GM19324 (cell line): ENCODE data around the gene PPM1F.
"Not testable (repeated sequence)": the region's sequence is repeated elsewhere in the genome, so short reads cannot be mapped to it uniquely, and the experiment has no call there.

Source experiments
- ATAC-seq: cut with Tn5 transposase; IDR thresholded peaks from one replicate; pipeline ENCODE4 v1.9.1; 2021; ENCODE audit warnings: mild to moderate bottlenecking, moderate library complexity; ENCODE audit not compliant: unreplicated experiment, low FRiP score

Gene PPM1F

GRCh38 chr22:21943571-21944448, 8.8 kb downstream of the PPM1F start:
- ATAC-seq = no peak

- no peak for ATAC-seq
Measured at GRCh38 chr22:21942407-21943343, 10.0 kb downstream of the PPM1F start.

GRCh38 chr22:21941921-21942320, 10.7 kb downstream of the PPM1F start:
- no peak for ATAC-seq

- no peak for ATAC-seq
Measured at GRCh38 chr22:21940521-21940920, 12.1 kb downstream of the PPM1F start.

- ATAC-seq = not testable (repeated sequence)
Measured at GRCh38 chr22:21939935-21940334, 12.7 kb downstream of the PPM1F start.

- no peak for ATAC-seq
Measured at GRCh38 chr22:21939461-21939913, 13.2 kb downstream of the PPM1F start.

- ATAC-seq = no peak
Measured at GRCh38 chr22:21938906-21939305, 13.7 kb downstream of the PPM1F start.

- no peak for ATAC-seq
Measured at GRCh38 chr22:21938071-21938822, 14.4 kb downstream of the PPM1F start.

GRCh38 chr22:21937821-21938070, 14.9 kb downstream of the PPM1F start:
- no peak for ATAC-seq

GRCh38 chr22:21937041-21937820, 15.4 kb downstream of the PPM1F start:
- ATAC-seq = no peak

- no peak for ATAC-seq
Measured at GRCh38 chr22:21936151-21936775, 16.4 kb downstream of the PPM1F start.

- ATAC-seq = no peak
Measured at GRCh38 chr22:21933910-21934309, 18.7 kb downstream of the PPM1F start.

- ATAC-seq = no peak
Measured at GRCh38 chr22:21933413-21933812, 19.2 kb downstream of the PPM1F start.

- no peak for ATAC-seq
Measured at GRCh38 chr22:21932347-21932746, 20.3 kb downstream of the PPM1F start.

GRCh38 chr22:21931056-21931455, 21.6 kb downstream of the PPM1F start:
- no peak for ATAC-seq

GRCh38 chr22:21929253-21929652, 23.4 kb downstream of the PPM1F start:
- ATAC-seq = no peak

GRCh38 chr22:21928048-21928447, 24.6 kb downstream of the PPM1F start:
- no peak for ATAC-seq

- no peak for ATAC-seq
Measured at GRCh38 chr22:21927174-21927823, 25.3 kb downstream of the PPM1F start.

GRCh38 chr22:21926728-21927127, 25.9 kb downstream of the PPM1F start:
- no peak for ATAC-seq
